PC-3 (cell line): ENCODE measurements around the gene PLA2G15. TPM values are rescaled to one million over a fixed set of nuclear protein-coding genes. Genes with fewer than 3 reads are reported as not detected.

Source experiments
- ATAC-seq: fragments of 200-7000 bp; cut with Tn5 transposase; 2 replicates; pipeline ENCODE4 v1.9.1; 2020; ENCODE audit warnings: mild to moderate bottlenecking, moderate library complexity
- BruUV-seq: library from RNA; stranded (reverse); fragments of 400-500 nt; replicated peaks from 2 replicates; lab custom pipeline; 2021; lab: Mats Ljungman, UMichigan
- CTCF ChIA-PET: fragments of 300-600 bp; sonication (Branson Sonifier 250); formaldehyde crosslinking; loops from one replicate; lab custom pipeline; 2022; ENCODE audit warnings: antibody characterized with exemption; lab: Charles Lee
- POLR2A ChIA-PET: fragments of 300-600 bp; sonication (Branson Sonifier 250); formaldehyde crosslinking; loops from one replicate; lab custom pipeline; 2022; ENCODE audit warnings: antibody characterized with exemption; ENCODE audit not compliant: unreplicated experiment; lab: Charles Lee
- DNase-seq: peaks from one replicate; pipeline ENCODE4 v3.0.0-alpha.2; 2015
- H2AFZ ChIP-seq: fragments of 300-600 bp; sonication (generic); 2 replicates; pipeline ENCODE4 v1.6.0; 2016; ENCODE audit warnings: antibody characterized with exemption, low read length
- H3F3A ChIP-seq: fragments of 300-600 bp; sonication (generic); one replicate; pipeline ENCODE4 v1.6.0; 2017; ENCODE audit warnings: antibody characterized with exemption, low read length, control low read depth, mild to moderate bottlenecking; ENCODE audit not compliant: unreplicated experiment
- H3K27ac ChIP-seq: fragments of 300-600 bp; sonication (generic); 2 replicates; pipeline ENCODE4 v1.5.1; 2016; ENCODE audit warnings: mild to moderate bottlenecking, low read length
- H3K27me3 ChIP-seq: fragments of 300-600 bp; sonication (generic); 2 replicates; pipeline ENCODE4 v1.6.1; 2016; ENCODE audit warnings: low read length, mixed read lengths
- H3K36me3 ChIP-seq: fragments of 300-600 bp; sonication (generic); 2 replicates; pipeline ENCODE4 v1.6.1; 2016; ENCODE audit warnings: low read depth, mixed run types, low read length, mixed read lengths
- H3K4me1 ChIP-seq: fragments of 300-600 bp; sonication (generic); 2 replicates; pipeline ENCODE4 v1.5.1; 2016; ENCODE audit warnings: low read length; ENCODE audit not compliant: insufficient read depth
- H3K4me2 ChIP-seq: fragments of 300-600 bp; sonication (generic); 2 replicates; pipeline ENCODE4 v1.6.0; 2016; ENCODE audit warnings: low read length
- H3K4me3 ChIP-seq: fragments of 300-600 bp; sonication (generic); 2 replicates; pipeline ENCODE4 v1.5.1; 2016; ENCODE audit warnings: mild to moderate bottlenecking, low read length, mixed read lengths
- H3K79me2 ChIP-seq: fragments of 300-600 bp; sonication (generic); 2 replicates; pipeline ENCODE4 v1.6.1; 2017; ENCODE audit warnings: low read length, mixed read lengths
- H3K9ac ChIP-seq: fragments of 300-600 bp; sonication (generic); 2 replicates; pipeline ENCODE4 v1.6.0; 2016; ENCODE audit warnings: mild to moderate bottlenecking, low read length
- H3K9me2 ChIP-seq: fragments of 300-600 bp; sonication (generic); replicated peaks from 2 replicates; pipeline ENCODE4 v1.6.1; 2016; ENCODE audit warnings: mixed run types, low read length, mixed read lengths
- H3K9me3 ChIP-seq: fragments of 300-600 bp; sonication (generic); 2 replicates; pipeline ENCODE4 v1.6.1; 2016; ENCODE audit warnings: low read length, mixed read lengths
- H4K20me1 ChIP-seq: fragments of 300-600 bp; sonication (generic); 2 replicates; pipeline ENCODE4 v1.6.1; 2016; ENCODE audit warnings: low read length, mixed read lengths
- CTCF ChIP-seq: fragments of 300-600 bp; sonication (generic); conservative IDR thresholded peaks from 2 replicates; pipeline ENCODE4 v1.5.1; 2017; ENCODE audit warnings: antibody characterized with exemption, low read depth, mild to moderate bottlenecking, low read length
- EZH2 ChIP-seq: fragments of 300-600 bp; sonication (generic); IDR thresholded peaks from one replicate; pipeline ENCODE4 v1.6.1; 2017; ENCODE audit warnings: antibody characterized with exemption, mild to moderate bottlenecking, low read length; ENCODE audit not compliant: unreplicated experiment
- EZH2phosphoT487 ChIP-seq: fragments of 300-600 bp; sonication (generic); IDR thresholded peaks from 2 replicates; pipeline ENCODE4 v1.6.1; 2018; ENCODE audit warnings: mild to moderate bottlenecking, antibody characterized with exemption, low read length, borderline replicate concordance
- intact Hi-C: fragments of 100-400 bp; cut with micrococcal nuclease; formaldehyde crosslinking; loops from 2 replicates; pipeline ENCODE4 v1.9.0; 2023
- total RNA-seq: library from RNA; depleted of rRNA; stranded (reverse); fragments of >200 nt; gene quantifications from 2 replicates; pipeline ENCODE4 v1.2.3, GENCODE V29; 2014

PLA2G15 gene
- total RNA-seq, 1 experiment from 2014 or later, result 16.4 TPM

DNA sequence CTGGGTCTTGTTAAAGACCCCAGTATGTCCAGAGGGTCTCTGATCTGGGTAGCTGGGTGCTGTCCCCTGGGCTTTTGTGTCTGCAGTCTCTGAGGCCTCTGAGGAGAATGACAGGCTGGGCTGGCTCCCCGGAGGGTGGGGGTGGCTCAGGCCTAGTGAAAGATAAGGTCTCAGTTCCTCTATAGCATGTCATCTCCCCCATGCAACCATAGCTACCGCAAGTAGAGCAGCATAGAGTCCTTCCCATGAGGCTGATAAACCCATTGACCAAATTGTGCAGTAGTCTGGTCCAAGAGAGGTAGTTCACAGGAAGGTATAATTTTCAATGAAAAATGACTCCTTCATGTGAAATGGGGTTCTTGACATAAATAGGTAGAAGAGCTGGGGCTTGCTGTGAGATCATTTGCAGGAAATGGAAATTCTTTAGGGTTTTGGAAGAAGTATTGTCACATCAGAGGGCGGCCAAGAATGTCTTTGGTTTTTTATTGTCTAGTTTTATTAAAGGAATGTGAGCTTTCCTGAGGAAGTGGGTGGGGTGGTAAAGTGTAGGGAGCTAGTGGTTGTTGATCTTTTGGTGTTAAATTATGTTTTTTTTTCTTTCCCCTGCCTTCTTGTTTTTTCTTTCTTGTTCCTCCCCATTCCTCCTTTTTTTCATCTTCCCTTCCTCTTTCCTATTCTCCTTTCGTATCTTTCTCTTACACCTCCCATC lies 44.6 kb downstream of the PLA2G15 start:
- Histone ChIP-seq H2AFZ (no peak overlapping the region), H3K4me2 (no peak overlapping the region), H3K4me3 (no peak overlapping the region), H3K9me3 (no peaks in the 10 kb centered on the region), H3K4me1 (peaks cover 20% of the 10 kb centered on the region), H3K9me2 (no peaks in the 10 kb centered on the region), H3F3A (no peaks in the 10 kb centered on the region), H3K79me2 (peaks cover 14% of the 10 kb centered on the region; the same call in 1 of the 2 replicates), H3K36me3 (peaks cover 17% of the 10 kb centered on the region; the same call in 1 of the 2 replicates), H3K27ac (no peak overlapping the region), H4K20me1 (no peaks in the 10 kb centered on the region), H3K9ac (no peak overlapping the region), H3K27me3 (no peaks in the 10 kb centered on the region)
- intact Hi-C loops, result no loop called here
- ChIA-PET POLR2A (interaction anchor here (0.7 kb wide), 1 partner anchor 26 kb away, joined by 4 read pairs; no protein-coding TSS in a partner anchor), CTCF (interaction anchor here (0.5 kb wide), 1 partner anchor 27 kb away, joined by 4 read pairs; no protein-coding TSS in a partner anchor)
- BruUV-seq, result no TSS peak
- no peak for TF ChIP-seq EZH2
- TF ChIP-seq CTCF, result no peak
- no peak for TF ChIP-seq EZH2phosphoT487
- ATAC-seq, result peak; percentile 65
- DNase-seq, result no peak

GRCh38 chr16:68290450-68290849 lies 45.3 kb downstream of the PLA2G15 start:
- no TSS peak for BruUV-seq
- H3K79me2 ChIP-seq, result 0 out of 2 replicates have a peak, but pooled peaks cover 11% of the 10 kb centered on the region
- H3K4me2 ChIP-seq, result no peak overlapping the region
- ATAC-seq (no peak), DNase-seq (no peak)
- intact Hi-C loops, result no loop called here
- H3K4me1 ChIP-seq, result peaks cover 20% of the 10 kb centered on the region
- TF ChIP-seq EZH2, result no peak
- TF ChIP-seq CTCF, result no peak
- peaks cover 19% of the 10 kb centered on the region; the same call in 1 of the 2 replicates for H3K36me3 ChIP-seq
- no peaks in the 10 kb centered on the region for H4K20me1 ChIP-seq
- no peak overlapping the region for H3K27ac ChIP-seq
- POLR2A ChIA-PET, result no interaction called here
- H3K27me3 ChIP-seq, result no peaks in the 10 kb centered on the region
- CTCF ChIA-PET, result no interaction called here
- no peaks in the 10 kb centered on the region for H3K9me3 ChIP-seq
- no peak overlapping the region for H3K9ac ChIP-seq
- no peaks in the 10 kb centered on the region for H3F3A ChIP-seq
- no peaks in the 10 kb centered on the region for H3K9me2 ChIP-seq
- H3K4me3 ChIP-seq, result no peak overlapping the region
- H2AFZ ChIP-seq, result no peak overlapping the region

- POLR2A ChIA-PET, result interaction anchor here (0.6 kb wide), 1 partner anchor 447 kb away, joined by 4 read pairs; no protein-coding TSS in a partner anchor
These were observed 46.1 kb downstream of the PLA2G15 start for GRCh38 chr16:68291227-68291626.

More at GRCh38 chr16:68291227-68291626, 46.1 kb downstream of the PLA2G15 start:
- intact Hi-C loops, result no loop called here
- H3F3A ChIP-seq, result no peaks in the 10 kb centered on the region
- CTCF ChIA-PET, result interaction anchor here (0.6 kb wide), 1 partner anchor 116 kb away, joined by 5 read pairs; no protein-coding TSS in a partner anchor
- no peaks in the 10 kb centered on the region for H3K9me3 ChIP-seq
- DNase-seq, result no peak
- no peaks in the 10 kb centered on the region for H3K9me2 ChIP-seq
- TF ChIP-seq EZH2 (no peak), CTCF (no peak), EZH2phosphoT487 (no peak)
- no TSS peak for BruUV-seq
- H3K27me3 ChIP-seq, result no peaks in the 10 kb centered on the region
- H3K4me1 ChIP-seq, result peaks cover 20% of the 10 kb centered on the region
- H3K4me2 ChIP-seq, result no peak overlapping the region
- H3K36me3 ChIP-seq, result peaks cover 22% of the 10 kb centered on the region; the same call in 1 of the 2 replicates
- H2AFZ ChIP-seq, result no peak overlapping the region
- H3K9ac ChIP-seq, result no peak overlapping the region
- no peak overlapping the region for H3K4me3 ChIP-seq
- H3K27ac ChIP-seq, result no peak overlapping the region
- no peak for ATAC-seq
- H3K79me2 ChIP-seq, result 0 out of 2 replicates have a peak, but pooled peaks cover 4% of the 10 kb centered on the region
- H4K20me1 ChIP-seq, result no peaks in the 10 kb centered on the region
